Upper lobe of left lung (tissue), 4 donors: ENCODE results near the gene SMIM31.

ENCODE experiments used
- CTCF ChIP-seq, 6 experiments: fragments of 450-650 bp in 4 of 6; fragments of 200-600 bp in 2 of 6; sonication (generic) in 2 of 6; IDR thresholded peaks; one replicate each; pipeline ENCODE4 v1.5.1; 2016 to 2019; ENCODE audit warnings: antibody characterized with exemption in 6 of 6
- EP300 ChIP-seq, 4 donors: sonication (generic); formaldehyde crosslinking; IDR thresholded peaks; one replicate each; pipeline ENCODE4 v1.5.1; 2017; ENCODE audit warnings: antibody characterized with exemption in 4 of 4, control low read depth in 2 of 4
- POLR2A ChIP-seq, 4 donors: fragments of 450-650 bp; IDR thresholded peaks; one replicate each; pipeline ENCODE4 v1.5.1; 2016 to 2017; ENCODE audit warnings: antibody characterized with exemption in 4 of 4, mild to moderate bottlenecking in 2 of 4
- POLR2AphosphoS5 ChIP-seq, 2 donors: sonication (generic); formaldehyde crosslinking; IDR thresholded peaks; one replicate each; pipeline ENCODE4 v1.5.1; 2017; ENCODE audit warnings: antibody characterized with exemption in 2 of 2

DNA sequence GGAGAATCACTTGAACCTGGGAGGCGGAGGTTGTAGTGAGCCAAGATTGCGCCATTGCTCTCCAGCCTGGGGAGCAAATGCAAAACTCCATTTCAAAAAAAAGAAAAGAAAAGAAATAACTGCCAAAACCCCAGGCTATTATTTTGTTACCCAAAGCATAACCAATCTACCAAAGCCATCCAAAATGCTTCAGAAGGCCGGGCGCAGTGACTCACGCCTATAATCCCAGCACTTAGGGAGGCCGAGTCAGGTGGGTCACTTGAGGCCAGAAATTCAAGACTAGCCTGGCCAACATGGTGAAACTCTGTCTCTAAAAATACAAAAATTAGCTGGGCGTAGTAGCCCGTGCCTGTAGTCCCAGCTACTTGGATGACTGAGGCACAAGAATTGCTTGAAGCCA lies 49.8 kb downstream of the SMIM31 start:
- TF ChIP-seq POLR2A (IDR thresholded peaks at IDR 0.05) (no peak), EP300 (IDR thresholded peaks at IDR 0.05) (no peak), POLR2AphosphoS5 (IDR thresholded peaks at IDR 0.05) (no peak), CTCF (IDR thresholded peaks at IDR 0.05) (no peak)
